HG03159 (cell line): ENCODE measurements around the gene TMEM255A.

Source experiments
- ATAC-seq: cut with Tn5 transposase; IDR thresholded peaks from one replicate; pipeline ENCODE4 v1.9.1; 2021; ENCODE audit warnings: mild to moderate bottlenecking, moderate library complexity; ENCODE audit not compliant: unreplicated experiment

TMEM255A gene

DNA sequence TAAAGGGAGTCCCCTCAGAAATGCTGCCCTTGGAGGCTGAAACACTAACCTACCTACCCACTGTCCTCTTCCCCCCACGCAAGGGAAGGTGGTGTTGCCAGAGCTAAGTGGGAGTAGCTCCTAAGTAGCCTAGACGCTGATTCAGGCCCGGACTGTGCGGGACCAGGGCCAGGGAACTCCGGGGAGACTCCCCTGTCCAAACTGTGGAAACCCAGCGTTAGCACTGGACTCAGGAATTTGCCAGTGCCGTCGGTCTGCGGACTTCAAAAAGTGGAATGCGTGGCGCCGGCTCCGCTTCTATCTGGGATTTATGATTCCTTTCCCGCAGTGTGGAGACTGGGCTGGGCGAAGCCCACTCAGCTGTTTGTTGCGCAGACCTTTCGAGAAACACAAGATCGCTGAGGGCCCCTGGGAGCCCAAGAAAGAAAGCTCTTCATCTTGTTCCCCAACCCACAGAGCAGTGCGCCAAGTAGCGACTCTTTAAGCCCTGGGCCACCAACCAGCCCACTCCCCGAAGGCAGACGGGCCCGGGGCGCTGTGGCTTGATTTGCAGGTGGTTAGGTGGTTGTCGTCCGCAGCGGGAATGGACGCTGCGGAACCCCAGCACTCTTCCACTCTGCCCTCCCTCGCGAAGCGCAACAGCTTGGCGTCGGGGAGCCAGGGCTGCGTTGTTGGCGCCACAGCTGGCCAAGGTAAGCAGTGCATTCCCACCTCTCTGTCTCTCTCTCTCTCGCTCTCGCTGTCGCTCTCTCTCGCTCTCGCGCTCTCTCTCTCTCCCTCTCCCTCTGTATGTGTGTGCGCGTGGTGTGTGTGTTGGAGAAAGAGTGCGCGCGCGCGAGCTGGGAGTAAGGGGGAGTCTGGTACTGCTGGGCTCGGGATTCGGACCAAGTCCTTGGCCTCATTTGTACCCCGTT is 2.0 kb downstream of the TMEM255A start:
- peak; percentile 95 for ATAC-seq

DNA sequence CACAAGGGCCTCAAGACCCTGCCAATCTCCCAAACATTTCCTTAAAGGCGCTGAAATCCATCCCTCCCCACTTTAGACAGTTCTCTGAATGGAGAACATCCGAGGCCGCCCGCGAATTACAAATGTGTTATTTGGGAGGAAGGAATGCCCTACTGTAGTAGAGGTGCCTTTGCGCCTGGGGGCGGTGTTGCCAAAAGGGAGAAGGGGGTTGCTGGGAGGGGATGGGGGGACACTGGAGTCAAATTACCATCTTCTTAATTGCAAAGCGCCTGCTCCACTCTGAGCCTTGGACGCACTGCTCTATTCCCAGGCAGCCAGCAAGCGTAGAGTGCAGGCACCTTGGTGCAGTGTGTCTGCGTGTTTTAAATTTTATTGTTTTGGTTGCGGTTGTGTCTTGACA is 2.7 kb downstream of the TMEM255A start:
- no peak for ATAC-seq

DNA sequence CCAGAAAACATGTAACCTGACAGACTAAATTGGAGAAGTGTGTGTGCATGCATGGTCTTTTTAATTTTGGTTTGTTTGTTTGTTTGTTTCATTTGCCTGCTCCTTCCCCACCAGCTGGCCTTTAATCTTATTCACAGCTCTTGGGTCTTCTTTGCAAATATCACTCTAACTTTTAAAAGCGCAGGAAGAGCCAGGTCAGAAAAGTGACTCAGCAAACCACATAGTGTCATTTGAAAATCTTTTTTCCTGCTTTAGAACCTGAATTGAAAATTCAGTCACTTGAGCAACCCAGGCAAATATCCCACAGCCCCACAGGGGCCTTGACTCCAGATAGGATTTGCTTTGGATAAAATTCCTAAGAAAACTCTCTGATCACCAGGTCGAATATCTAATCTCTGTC is 4.6 kb downstream of the TMEM255A start:
- no peak for ATAC-seq

DNA sequence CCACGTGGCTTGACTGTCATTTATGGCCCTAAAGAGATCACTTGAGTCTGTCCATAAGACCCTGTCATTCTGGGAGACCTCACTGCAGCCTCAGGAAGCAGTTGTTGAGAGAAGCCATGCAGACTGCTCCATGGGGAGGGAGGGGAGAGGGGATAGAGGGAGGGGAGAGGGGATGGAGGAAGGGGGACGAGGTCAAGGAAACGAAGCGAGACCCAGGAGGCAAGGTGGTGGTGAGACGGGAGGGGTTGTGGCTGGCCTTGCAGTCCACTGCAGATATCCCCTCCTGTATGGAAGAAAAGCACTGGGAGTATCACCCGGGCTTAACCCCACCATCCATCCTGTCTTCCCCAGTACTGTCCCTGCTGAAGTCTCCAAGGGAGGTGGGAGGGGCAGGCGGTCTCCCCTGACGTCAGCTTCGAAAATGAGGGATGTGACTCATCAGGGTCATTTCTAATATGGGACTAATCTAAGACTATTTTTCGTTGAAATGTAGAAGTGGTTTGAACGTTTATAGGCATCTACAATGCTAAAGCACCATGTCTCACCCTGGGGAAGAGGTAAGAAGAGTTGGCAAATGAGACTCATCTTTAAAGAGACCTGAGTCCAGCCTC is 5.6 kb downstream of the TMEM255A start:
- ATAC-seq = no peak

DNA sequence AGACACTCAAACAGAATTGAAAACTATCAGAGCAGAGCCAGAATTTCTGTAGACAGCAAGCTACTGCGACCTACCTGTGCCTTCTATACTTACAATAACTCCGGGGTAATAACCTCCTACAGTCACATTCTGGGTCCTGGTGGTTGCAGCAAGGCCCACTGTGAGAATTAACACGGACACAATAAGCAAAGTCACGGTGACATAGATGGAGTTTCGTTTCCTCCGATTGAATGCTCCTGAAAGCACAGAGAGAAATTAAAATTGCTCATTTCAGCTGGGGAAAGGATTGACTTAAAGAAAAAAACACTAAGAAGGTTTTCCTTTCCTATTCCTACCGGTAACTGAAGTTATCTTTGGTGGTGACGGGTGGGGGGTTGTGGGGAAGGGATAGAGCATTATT is 7.0 kb downstream of the TMEM255A start:
- ATAC-seq = no peak

DNA sequence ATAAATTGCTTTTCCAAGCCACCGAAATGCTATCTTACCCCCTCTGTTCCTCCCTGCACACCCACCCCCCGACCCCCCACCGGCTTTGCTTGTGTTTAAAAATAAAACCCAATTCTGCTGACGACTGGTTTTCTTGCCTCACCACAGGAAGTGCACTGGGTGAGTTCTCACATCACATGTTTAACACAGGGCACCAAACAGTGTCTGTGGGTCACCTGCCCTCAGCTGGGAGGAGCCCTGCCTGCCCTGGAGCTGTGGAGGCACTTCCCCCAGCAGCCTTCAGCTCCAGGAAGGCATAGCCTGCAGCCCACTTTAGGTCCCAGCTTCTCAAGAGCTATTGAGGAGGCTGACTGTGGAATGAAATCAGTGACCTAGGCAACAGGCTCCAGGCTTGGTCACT is 8.8 kb downstream of the TMEM255A start:
- ATAC-seq = peak; percentile 87

DNA sequence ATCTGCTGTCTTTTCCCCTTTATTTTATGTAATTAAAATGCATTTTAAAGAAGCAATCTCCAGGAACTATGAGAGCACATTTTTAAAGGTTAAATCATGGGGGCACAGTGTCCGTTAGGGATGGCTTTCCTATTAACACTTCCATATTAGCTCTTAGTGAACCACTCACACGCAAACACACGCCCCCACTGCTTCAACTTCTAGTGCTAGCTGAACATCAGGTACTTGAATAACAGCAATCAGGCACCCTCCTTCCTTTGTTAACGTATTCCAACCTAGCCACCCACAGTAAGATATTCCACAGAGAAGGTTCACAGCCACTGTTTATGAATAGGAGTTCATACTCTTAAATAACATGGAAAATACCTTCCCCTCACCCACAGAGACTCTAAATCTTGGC is 9.3 kb downstream of the TMEM255A start:
- ATAC-seq = no peak

DNA sequence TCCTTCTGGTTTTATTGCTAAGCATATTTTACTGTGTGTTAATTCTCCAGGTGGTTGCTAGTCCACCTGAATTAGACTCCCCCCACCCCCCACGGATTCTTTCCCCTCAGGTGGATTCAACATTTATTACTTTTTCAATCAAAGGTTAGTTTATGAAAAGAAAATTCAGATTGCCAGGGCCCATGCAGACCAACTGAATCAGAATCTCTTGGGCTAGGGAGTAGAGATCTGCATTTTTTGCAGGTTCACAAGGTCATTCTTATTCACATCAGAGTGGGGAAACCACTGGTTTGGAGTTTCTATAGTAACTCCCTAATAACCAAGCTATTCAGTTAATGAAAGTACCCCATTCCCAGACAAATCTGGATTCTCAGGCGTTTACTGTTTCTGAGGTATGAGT is 9.8 kb downstream of the TMEM255A start:
- no peak for ATAC-seq

DNA sequence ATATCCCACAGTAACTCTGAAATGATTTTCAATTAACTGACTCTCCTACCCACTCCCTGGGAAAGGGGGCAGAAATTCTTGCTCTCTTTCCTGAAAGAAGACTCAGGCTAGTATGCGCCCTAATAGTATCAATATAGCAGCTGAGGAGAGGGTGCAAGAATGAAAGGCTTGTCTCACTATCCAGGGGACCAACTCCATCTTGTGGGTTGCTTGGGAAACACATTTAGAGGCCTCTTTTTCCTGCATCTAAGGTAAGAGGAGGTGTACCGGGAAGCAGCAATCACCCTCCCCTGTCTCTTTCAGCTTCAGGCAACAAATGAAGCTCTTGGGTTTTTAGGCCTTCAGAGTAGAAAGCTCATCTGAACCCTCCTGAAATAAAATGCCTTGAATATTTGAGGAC is 11.3 kb downstream of the TMEM255A start:
- no peak for ATAC-seq

DNA sequence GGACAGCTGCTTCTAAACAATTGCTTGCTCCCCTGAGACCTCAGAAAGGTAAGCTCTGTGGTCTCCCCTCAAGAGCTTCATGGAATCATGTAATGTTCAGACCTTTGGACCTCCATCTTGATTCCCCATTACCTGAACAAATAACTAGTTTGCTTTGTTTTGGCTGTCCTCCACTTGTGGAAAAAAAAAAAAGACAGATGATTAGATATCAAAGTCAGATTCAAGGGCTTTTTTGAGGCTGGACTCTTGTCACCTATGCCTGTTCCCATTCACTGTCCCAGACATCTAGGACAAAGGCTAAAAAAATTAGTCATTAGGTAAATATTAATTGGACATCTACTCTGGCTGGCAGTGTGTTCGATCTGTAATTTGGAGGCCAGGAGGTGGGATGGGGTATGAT is 13.3 kb downstream of the TMEM255A start:
- no peak for ATAC-seq

DNA sequence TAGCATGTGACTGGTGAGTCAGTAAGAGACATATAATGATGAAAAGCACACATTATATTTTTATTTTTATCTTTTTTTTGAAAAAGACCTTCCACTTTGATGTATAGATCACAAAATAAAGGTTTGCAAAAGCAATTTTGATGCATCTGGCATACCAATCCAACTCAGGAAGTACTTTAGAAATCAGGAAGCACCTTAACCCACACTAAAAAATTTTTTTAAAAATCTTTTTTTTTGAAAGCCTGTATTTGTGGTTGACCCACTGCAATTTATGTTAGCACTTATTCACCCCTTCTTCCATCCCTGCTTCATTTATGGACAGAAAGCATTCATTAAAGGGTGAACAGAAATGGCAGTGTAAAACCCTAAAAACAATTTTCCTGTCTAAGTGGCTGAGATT is 16.6 kb downstream of the TMEM255A start:
- ATAC-seq = no peak

DNA sequence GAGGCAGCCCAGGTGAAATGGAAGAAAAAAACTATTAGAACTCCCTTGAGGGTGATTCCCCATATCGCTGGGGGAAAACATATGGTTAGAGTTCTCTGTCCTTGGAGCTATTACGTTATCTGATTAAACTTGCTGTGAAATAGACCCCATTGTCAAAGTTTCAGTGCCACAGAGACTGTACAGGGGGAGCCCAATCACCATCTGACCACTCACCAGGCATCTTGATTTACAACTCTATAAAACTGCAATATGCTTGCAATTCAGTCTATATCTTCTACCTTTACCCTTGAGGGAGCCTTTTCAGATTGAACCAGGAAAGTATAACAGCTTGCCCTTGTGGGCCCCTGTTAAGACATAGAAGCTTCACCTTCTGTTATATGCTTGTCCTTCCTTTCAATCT is 18.2 kb downstream of the TMEM255A start:
- no peak for ATAC-seq

DNA sequence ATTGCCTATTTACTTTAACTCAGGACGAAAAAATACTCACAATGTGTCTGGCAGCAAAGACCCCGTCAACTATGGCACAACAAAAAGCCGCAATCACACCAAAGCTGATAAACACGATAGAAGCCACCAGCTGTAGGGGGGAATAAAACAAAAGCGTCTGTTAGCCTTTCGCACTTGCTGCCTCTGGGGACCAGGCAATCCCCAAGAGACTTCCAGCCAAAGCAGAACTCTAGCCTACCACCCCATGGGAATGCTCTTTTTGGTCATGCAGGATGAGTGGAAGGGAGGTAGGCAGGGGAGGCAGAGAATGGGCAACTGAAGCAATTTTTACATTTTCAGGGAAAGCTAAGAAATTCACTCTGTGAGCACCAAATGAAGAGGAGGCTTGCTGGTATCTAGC is 20.1 kb downstream of the TMEM255A start:
- ATAC-seq = no peak

DNA sequence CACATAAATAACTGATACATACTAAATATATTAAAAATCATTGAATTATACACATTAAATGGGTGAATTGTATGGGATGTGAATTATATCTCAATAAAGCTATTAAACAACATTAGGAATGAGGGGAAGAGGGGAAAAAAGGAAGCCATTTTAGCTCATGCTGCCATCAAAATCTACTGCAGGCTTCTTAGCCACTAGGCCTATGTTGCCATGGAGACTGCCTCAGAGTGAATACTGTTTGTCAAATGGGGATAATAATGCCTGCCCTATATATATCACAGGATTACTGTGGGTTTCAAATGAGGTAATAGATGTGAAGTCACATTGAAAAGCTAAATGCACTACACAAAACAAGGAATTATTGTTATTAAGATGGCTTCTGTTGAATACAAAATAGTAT is 21.2 kb downstream of the TMEM255A start:
- no peak for ATAC-seq

DNA sequence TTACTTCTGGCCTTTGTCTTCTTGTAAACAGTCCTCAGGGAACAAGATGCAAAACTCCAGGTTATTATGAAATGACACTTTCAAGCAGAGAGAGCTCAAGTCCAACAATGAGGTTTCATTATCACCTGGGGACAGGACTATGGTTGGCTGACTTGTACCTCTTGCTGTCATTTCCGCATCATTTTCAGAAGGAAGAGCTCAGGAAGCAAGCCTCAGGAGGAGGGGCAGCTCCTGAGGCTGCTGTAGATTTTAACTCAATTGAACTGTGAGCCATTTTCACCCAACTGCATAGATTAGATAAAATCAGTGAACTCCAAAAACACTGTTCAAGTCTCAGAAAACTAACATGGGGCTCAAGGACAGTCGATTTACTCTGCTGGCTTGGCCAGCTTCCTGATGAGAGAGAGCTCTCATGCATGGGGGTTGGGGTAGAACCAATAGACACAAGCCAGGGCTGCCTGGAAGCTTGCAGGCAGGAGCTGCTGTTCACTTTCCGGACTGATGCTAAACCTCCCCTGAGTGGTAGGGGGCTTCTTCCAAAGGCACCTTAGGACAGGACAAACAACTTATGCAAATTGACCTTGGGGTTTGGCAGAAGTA is 23.6 kb downstream of the TMEM255A start:
- peak; percentile 52 for ATAC-seq

DNA sequence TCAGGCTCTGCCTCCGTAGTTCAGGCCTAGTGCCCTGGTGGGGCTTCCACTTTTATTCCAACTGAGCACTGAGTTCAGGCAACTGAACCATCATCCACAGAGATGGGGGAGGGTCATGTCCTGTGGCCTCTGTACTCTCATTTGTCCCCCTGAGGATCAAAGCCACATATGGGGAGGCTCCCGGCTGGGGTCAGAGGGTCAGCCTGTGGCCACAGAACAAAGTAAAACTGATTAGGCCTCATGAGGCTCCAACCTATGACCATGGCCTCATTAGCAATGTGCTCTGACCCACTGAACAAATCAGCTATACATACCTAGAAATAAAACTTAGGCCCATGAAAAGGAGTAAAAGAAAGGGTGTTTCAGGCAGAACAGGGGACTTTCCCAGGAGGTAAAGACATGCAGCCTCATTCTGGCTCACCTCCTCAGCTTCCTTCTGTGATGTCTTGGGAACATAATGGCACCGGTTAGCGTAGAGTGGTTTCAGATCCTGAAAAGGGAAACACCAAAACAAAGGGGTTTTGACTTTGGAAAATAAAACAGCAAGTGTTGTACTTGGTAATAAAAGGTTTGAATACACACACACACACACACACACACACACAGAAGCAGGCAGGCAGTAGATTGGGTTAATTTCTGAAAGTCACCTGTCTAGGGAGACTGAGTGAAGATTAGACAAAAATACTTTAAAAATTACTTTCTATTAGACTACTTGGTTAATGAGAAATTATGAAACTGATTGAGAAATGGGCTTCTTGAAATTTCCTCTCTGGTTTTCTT is 24.3 kb downstream of the TMEM255A start:
- peak; percentile 40 for ATAC-seq

DNA sequence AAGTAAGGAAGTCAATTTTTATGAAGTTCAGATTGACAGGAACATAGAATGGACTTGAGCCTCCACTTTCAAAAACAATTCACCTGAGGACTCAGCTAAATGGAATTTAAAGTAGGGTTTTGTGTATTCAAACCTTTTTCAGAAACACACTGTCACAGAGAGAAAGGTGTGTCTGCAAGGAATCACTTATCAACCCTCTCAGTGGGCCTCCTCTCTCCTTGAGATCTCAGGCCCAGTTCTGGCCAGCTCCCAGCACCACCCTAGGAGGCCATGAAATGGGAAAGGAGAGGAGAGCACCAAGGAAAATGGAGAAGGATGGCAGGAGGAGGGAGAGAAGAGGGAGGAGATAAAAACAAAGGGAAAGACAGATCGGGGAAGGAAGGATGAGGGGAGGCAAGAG is 28.6 kb downstream of the TMEM255A start:
- ATAC-seq = no peak

DNA sequence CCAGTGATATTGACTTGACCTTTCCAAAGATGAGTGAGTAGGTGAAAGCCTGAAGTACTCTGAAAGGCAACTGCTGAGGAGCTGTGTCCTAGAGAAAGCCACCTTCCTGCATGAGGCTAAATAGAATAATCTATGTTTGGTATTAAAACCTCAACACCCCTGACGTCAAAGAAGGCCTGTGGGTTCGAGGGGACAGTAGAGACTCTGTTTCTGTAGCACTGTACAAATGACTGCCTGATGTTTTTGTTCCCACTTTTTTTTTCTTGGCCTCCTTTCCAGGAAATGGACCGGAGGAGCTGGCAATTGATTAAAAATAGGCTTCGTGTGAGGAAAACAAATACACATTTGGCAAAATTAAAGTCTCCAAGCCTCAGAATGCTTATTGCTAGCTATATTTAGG is 29.5 kb downstream of the TMEM255A start:
- no peak for ATAC-seq

DNA sequence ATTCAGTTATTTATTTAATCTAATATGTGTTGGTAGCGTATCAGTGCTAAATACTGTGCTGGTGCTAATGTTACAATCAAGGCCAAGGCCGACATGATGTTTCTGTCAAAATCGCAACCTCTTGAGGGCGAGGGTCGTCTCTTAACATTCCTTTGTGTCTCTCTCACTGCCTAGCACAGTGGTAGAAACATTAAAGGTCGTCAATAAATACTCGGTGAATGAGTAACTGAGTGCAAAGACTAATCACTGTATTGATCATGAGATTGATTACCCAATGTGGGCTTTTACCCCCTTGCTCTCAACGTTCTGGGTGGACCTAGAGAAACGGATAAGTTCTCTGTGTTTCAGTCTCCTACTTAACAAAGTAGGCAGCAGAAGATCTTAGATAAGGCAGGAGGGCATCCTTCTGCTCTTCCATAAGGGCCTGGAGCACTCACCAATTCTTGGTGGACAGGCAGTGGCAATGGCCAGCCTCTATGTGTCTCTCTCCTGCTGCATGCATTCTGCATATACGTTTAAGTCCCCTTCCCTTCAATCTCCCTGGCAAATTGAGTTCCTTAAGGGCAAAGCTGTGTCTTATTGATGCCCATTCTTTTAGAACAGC is 30.1 kb downstream of the TMEM255A start:
- no peak for ATAC-seq

DNA sequence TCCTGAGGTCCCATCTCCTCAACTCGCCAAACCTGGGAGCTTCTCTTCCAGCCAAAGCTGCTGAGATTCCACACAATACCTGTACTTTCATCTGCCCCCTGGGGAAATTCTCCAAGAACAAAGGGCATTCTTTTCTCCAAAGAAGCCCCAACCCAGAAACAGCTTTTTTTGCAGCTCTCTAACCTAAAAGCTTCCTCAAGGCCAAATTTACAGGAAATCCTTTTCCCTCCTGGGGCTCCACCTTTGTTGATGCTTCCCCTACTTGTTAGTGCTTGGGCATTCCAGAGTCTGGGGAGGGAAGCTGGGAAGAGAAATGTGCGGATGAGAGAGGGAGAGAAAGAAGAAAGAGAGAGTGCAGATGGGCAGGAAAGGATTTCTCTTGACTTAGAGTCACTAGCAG is 36.3 kb downstream of the TMEM255A start:
- ATAC-seq = no peak

DNA sequence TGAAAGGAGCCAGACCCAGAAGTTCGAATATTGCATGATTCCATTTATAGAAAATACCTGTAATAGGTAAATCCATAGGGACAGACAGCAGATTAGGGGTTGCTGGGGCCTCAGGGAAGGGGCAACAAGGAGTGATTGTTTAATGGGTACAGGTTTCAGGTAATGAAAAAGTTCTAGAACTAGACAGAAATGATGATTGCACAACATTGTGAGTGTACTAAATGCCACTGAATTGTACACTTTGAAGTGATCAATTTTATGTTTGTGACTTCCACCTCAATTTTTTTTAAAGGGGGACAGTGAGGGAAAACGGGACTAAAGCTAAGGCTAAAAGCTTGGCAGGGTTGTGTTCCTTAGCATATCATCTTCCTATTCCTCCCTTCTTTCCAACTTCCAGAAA is 37.1 kb downstream of the TMEM255A start:
- no peak for ATAC-seq
